ENCODE data around the gene ATP10A.

DNA sequence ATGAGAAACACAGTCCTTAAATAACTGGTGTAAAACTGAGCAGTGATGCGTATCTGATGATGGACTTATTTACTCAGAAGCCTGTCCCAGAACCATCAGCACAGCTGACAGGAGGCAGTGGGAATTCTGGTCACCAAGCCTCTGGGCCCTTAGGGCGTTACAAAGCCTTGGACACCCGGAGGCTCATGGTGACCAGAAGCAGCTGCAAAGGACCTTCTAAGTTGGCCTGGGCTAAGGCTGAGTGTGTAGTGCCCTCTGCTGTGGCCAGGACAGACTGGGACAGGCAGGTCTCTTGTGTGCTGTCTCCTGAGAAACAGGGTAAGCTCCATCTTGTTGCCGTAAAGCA lies 168.9 kb downstream of the ATP10A start:
- TF ChIP-seq POLR2A (IDR thresholded peaks at IDR 0.05) (no peak), POLR2AphosphoS5 (IDR thresholded peaks at IDR 0.05) (no peak), CTCF (IDR thresholded peaks at IDR 0.05) (no peak), EP300 (IDR thresholded peaks at IDR 0.05) (no peak)

Data from stomach (tissue), 4 donors.